ENCODE measurements around the gene MAS1. TPM values are rescaled to one million over a fixed set of nuclear protein-coding genes. Genes with fewer than 3 reads are reported as not detected.

Gene MAS1
- total RNA-seq, 1 donor from 2014 or later: not detected

Other genes with a start within 250 kb of the MAS1 start
- gene SOD2, start 197.7 kb upstream of the MAS1 start, total RNA-seq: 1,058 TPM
- 40.1 TPM for gene WTAP, start 163.5 kb upstream of the MAS1 start, total RNA-seq
- 4.1 TPM for gene ACAT2, start 128.9 kb upstream of the MAS1 start, total RNA-seq
- gene TCP1, start 101.4 kb upstream of the MAS1 start, total RNA-seq: 159 TPM
- 64.1 TPM for gene MRPL18, start 100.5 kb upstream of the MAS1 start, total RNA-seq
- not detected for gene PNLDC1, start 90.7 kb upstream of the MAS1 start, total RNA-seq
- 68.4 TPM for gene IGF2R, start 78.1 kb downstream of the MAS1 start, total RNA-seq
- 0.35 TPM for gene SLC22A1, start 230.8 kb downstream of the MAS1 start, total RNA-seq

Data from Right ventricle myocardium superior (tissue), 1 donor.